Mesenchymal stem cell (in vitro differentiated cells and primary cell): ENCODE measurements around the gene PGA5.

ENCODE experiments used
- DNase-seq: peaks from one replicate; pipeline ENCODE4 v3.0.0-alpha.2; 2013
- H2AFZ ChIP-seq: one replicate; pipeline ENCODE4 v1.6.1; 2013; ENCODE audit warnings: low read depth, mild to moderate bottlenecking, control low read depth, inconsistent platforms, low read length, moderate library complexity
- H2AK5ac ChIP-seq: 2 replicates; pipeline ENCODE4 v1.6.1; 2013; ENCODE audit warnings: low read length, moderate library complexity, mild to moderate bottlenecking, inconsistent platforms; ENCODE audit not compliant: severe bottlenecking
- H2BK120ac ChIP-seq: one replicate; pipeline ENCODE4 v1.6.1; 2013; ENCODE audit warnings: low read depth, mild to moderate bottlenecking, inconsistent platforms, low read length, moderate library complexity
- H2BK12ac ChIP-seq, 2 experiments: one replicate each; pipeline ENCODE4 v1.6.1; 2013; ENCODE audit warnings: inconsistent platforms in 2 of 2, low read length in 2 of 2, mild to moderate bottlenecking in 2 of 2, moderate library complexity in 2 of 2, control low read depth in 1 of 2
- H2BK15ac ChIP-seq: one replicate; pipeline ENCODE4 v1.6.1; 2013; ENCODE audit warnings: mild to moderate bottlenecking, low read depth, inconsistent platforms; ENCODE audit not compliant: poor library complexity, severe bottlenecking
- H2BK5ac ChIP-seq: 2 replicates; pipeline ENCODE4 v1.6.1; 2013; ENCODE audit warnings: low read depth, mild to moderate bottlenecking, low read length, control low read depth, inconsistent platforms; ENCODE audit not compliant: poor library complexity, severe bottlenecking
- H3K14ac ChIP-seq, 2 experiments: one replicate each; pipeline ENCODE4 v1.6.1; 2013; ENCODE audit warnings: inconsistent platforms in 2 of 2, low read length in 2 of 2, control low read depth in 1 of 2, mild to moderate bottlenecking in 1 of 2, moderate library complexity in 1 of 2
- H3K18ac ChIP-seq, 2 experiments: one replicate each; pipeline ENCODE4 v1.6.1; 2013; ENCODE audit warnings: inconsistent platforms in 2 of 2, low read length in 2 of 2, control low read depth in 1 of 2, low read depth in 1 of 2, mild to moderate bottlenecking in 1 of 2
- H3K23ac ChIP-seq, 2 experiments: one replicate each; pipeline ENCODE4 v1.6.1; 2013; ENCODE audit warnings: inconsistent platforms in 2 of 2, low read length in 2 of 2, mild to moderate bottlenecking in 2 of 2, moderate library complexity in 2 of 2, control low read depth in 1 of 2
- H3K27ac ChIP-seq: 2 replicates; pipeline ENCODE4 v1.5.1; 2013; ENCODE audit warnings: mild to moderate bottlenecking, moderate library complexity, low read length, control low read depth, inconsistent platforms; ENCODE audit not compliant: poor library complexity, severe bottlenecking
- H3K27me3 ChIP-seq, 2 experiments: 2 replicates each; pipeline versions ENCODE4 v1.6.1 to v1.7.0; 2013; ENCODE audit warnings: low read length in 2 of 2, mild to moderate bottlenecking in 2 of 2, moderate library complexity in 2 of 2, control low read depth in 1 of 2, inconsistent platforms in 1 of 2; ENCODE audit not compliant: control insufficient read depth in 1 of 2, insufficient read depth in 1 of 2
- H3K36me3 ChIP-seq, 2 experiments: 2 replicates each; pipeline versions ENCODE4 v1.6.1 to v1.7.0; 2013; ENCODE audit warnings: low read length in 2 of 2, control low read depth in 1 of 2, inconsistent platforms in 1 of 2, low read depth in 1 of 2, mild to moderate bottlenecking in 1 of 2; ENCODE audit not compliant: insufficient read depth in 2 of 2, control insufficient read depth in 1 of 2
- H3K4ac ChIP-seq, 2 experiments: one replicate each; pipeline ENCODE4 v1.6.1; 2013; ENCODE audit warnings: inconsistent platforms in 2 of 2, low read length in 2 of 2, mild to moderate bottlenecking in 2 of 2, moderate library complexity in 2 of 2, control low read depth in 1 of 2, low read depth in 1 of 2
- H3K4me1 ChIP-seq: 2 replicates; pipeline ENCODE4 v1.6.1; 2013; ENCODE audit warnings: low read depth, low read length, control low read depth; ENCODE audit not compliant: control insufficient read depth, insufficient read depth
- H3K4me2 ChIP-seq: 2 replicates; pipeline ENCODE4 v1.6.1; 2013; ENCODE audit warnings: low read length, mild to moderate bottlenecking, inconsistent platforms; ENCODE audit not compliant: poor library complexity, severe bottlenecking
- H3K4me3 ChIP-seq, 2 experiments: 2 replicates each; pipeline versions ENCODE4 v1.5.1 to v1.7.0; 2013; ENCODE audit warnings: low read length in 2 of 2, mild to moderate bottlenecking in 2 of 2, control low read depth in 1 of 2, low read depth in 1 of 2; ENCODE audit not compliant: insufficient read depth in 1 of 2
- H3K79me1 ChIP-seq: replicated peaks from 2 replicates; pipeline ENCODE4 v1.6.1; 2013; ENCODE audit warnings: mild to moderate bottlenecking, control low read depth, low read length, inconsistent platforms; ENCODE audit not compliant: poor library complexity, severe bottlenecking
- H3K9ac ChIP-seq: 2 replicates; pipeline ENCODE4 v1.7.0; 2013; ENCODE audit warnings: mild to moderate bottlenecking, low read length, moderate library complexity
- H3K9me3 ChIP-seq: 2 replicates; pipeline ENCODE4 v1.7.0; 2013; ENCODE audit warnings: mild to moderate bottlenecking, low read length; ENCODE audit not compliant: control insufficient read depth
- H4K8ac ChIP-seq: one replicate; pipeline ENCODE4 v1.6.1; 2013; ENCODE audit warnings: inconsistent platforms, mild to moderate bottlenecking, low read length, moderate library complexity
- H4K91ac ChIP-seq: one replicate; pipeline ENCODE4 v1.6.1; 2013; ENCODE audit warnings: mild to moderate bottlenecking, low read length, inconsistent platforms
- WGBS: methylation state at CpG from one replicate; pipeline ENCODE4 v1.1.7; 2013; ENCODE audit warnings: mixed read lengths; 5-methylcytosine and 5-hydroxymethylcytosine counted together

The PGA5 gene

DNA sequence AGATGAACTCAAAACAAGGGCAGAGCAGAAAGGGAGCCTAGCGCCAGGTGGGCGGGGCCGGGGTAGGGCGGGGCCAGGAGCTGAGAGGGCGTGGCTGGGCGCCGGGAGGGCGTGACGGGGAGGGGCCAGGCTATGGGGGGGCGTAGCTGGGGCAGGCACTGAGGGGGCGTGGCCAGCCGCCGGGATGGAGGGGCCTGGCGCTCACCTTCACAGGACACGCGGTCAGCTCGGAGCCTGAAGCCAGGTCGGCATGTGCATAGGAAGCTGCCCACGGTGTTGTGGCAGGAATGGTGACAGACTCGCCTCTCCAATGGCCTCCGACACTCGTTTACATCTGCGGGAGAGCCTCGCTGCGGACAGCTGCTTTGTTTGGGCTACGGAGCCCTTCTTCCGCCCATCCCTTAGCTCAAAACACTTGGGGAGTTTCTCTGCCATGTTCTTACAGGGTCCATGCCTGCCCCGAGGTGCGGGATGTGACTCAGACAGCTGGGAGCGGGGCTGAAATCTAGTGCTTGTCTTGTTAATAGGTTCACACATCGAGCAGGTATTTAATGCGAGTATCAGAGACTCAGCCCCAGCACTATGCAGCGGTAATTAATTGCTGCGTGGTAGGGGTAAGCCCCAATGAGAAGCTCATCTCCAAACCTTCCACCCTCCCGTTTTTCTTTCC is 40.7 kb downstream of the PGA5 start:
- no peak overlapping the region for H3K27ac ChIP-seq
- no peak overlapping the region for H3K18ac ChIP-seq
- H3K27me3 ChIP-seq: no peaks in the 10 kb centered on the region
- no peak overlapping the region for H2AK5ac ChIP-seq
- no peak overlapping the region for H2BK120ac ChIP-seq
- H2BK12ac ChIP-seq: no peak overlapping the region
- H3K9me3 ChIP-seq: no peaks in the 10 kb centered on the region
- H3K4me1 ChIP-seq: peaks cover 4% of the 10 kb centered on the region
- peaks cover 40 to 87% of the 10 kb centered on the region in 2 experiments for H3K36me3 ChIP-seq
- WGBS: 50% methylated on average over 32 of the region's 35 CpGs
- H2AFZ ChIP-seq: peak overlapping the region; percentile 18
- no peak overlapping the region for H2BK5ac ChIP-seq
- no peak overlapping the region for H2BK15ac ChIP-seq
- H4K91ac ChIP-seq: no peak overlapping the region
- no peak overlapping the region for H3K4me2 ChIP-seq
- no peak overlapping the region for H3K14ac ChIP-seq
- peak; percentile 22 for DNase-seq
- no peaks in the 10 kb centered on the region for H3K79me1 ChIP-seq
- no peak overlapping the region for H3K9ac ChIP-seq
- H4K8ac ChIP-seq: no peak overlapping the region
- no peak overlapping the region for H3K23ac ChIP-seq
- no peak overlapping the region for H3K4ac ChIP-seq
- H3K4me3 ChIP-seq: no peak overlapping the region

DNA sequence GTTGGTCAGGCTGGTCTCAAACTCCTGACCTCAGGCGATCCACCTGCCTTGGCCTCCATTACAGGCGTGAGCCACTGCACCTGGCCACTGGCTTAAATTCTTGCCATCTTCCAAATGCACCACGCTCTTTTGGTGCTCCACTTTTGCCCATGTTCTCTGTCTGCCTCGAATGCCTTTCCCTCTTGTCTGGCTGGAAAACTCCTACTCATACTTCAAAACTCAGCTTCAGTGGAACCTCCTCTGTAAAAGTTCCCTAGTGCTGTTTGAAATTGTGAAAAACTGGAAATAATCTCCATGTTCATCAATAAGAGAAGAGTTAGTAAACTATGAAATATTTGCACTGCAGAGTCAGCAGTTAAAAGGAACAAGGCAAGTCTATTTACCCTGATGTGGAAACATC is 42.6 kb downstream of the PGA5 start:
- Histone ChIP-seq H3K18ac (no peak overlapping the region), H3K27ac (no peak overlapping the region), H2BK12ac (no peak overlapping the region)

DNA sequence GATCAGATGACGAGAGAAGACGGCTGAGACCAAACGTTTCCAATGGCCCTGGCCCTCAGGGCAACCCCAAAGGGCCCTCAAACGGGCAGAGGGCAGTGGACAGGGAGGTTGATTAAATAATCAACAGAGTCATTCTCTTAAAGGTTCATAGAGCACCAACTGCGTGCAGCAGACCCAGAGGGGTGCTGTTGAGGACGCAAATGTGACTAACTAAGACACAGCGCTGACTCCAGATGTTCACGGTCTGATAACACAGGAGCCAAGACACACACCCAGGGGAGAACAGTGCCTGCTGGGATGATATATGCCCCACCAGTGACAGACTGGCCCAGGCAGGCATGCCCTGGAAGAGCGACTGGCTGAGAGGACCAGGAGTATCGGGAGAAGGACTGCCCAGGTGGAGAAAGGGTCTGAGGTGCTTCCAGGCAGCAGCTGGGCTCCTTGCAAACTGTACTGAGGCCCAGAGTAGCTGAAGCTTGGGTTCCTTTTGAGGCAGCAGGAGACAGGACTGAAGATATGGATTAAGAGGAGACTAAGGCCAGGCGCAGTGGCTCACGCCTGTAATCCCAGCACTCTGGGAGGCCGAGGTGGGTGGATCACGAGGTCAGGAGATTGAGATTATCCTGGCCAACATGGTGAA is 46.5 kb downstream of the PGA5 start:
- H3K27me3 ChIP-seq: no peaks in the 10 kb centered on the region

More for the DNA sequence above, 42.6 kb downstream of the PGA5 start:
- Histone ChIP-seq H2BK120ac (no peak overlapping the region), H3K9ac (no peak overlapping the region), H2BK5ac (no peak overlapping the region), H3K79me1 (no peaks in the 10 kb centered on the region), H3K4me1 (peaks cover 9% of the 10 kb centered on the region), H2AK5ac (no peak overlapping the region), H3K36me3 (peaks cover 48 to 89% of the 10 kb centered on the region in 2 experiments), H4K8ac (no peak overlapping the region), H2BK15ac (no peak overlapping the region), H3K14ac (no peak overlapping the region), H3K23ac (no peak overlapping the region), H4K91ac (no peak overlapping the region), H3K4me2 (no peak overlapping the region), H3K4me3 (no peak overlapping the region), H3K9me3 (no peaks in the 10 kb centered on the region), H3K4ac (no peak overlapping the region), H3K27me3 (no peaks in the 10 kb centered on the region), H2AFZ (no peak overlapping the region)
- no peak for DNase-seq
- WGBS: 84% methylated on average over 4 of the region's 4 CpGs

GRCh38 chr11:61290905-61291690 is 50.1 kb downstream of the PGA5 start:
- no peak overlapping the region for H3K9ac ChIP-seq
- H4K91ac ChIP-seq: no peak overlapping the region
- no peak for DNase-seq
- H3K9me3 ChIP-seq: no peaks in the 10 kb centered on the region
- H3K4ac ChIP-seq: no peak overlapping the region
- 86% methylated on average over 12 of the region's 12 CpGs for WGBS
- no peak overlapping the region for H2BK15ac ChIP-seq
- H2AFZ ChIP-seq: no peak overlapping the region
- no peak overlapping the region for H3K18ac ChIP-seq
- H3K4me1 ChIP-seq: peaks cover 29% of the 10 kb centered on the region
- no peak overlapping the region for H2BK5ac ChIP-seq
- H2BK120ac ChIP-seq: no peak overlapping the region
- no peak overlapping the region for H3K23ac ChIP-seq
- H2AK5ac ChIP-seq: no peak overlapping the region
- H3K79me1 ChIP-seq: peaks cover 5% of the 10 kb centered on the region
- H3K14ac ChIP-seq: no peak overlapping the region
- no peak overlapping the region for H3K4me3 ChIP-seq
- H3K27me3 ChIP-seq: peaks cover 0 to 6% of the 10 kb centered on the region in 2 experiments
- H4K8ac ChIP-seq: no peak overlapping the region
- H2BK12ac ChIP-seq: no peak overlapping the region
- H3K27ac ChIP-seq: no peak overlapping the region
- H3K36me3 ChIP-seq: peaks cover 23 to 49% of the 10 kb centered on the region in 2 experiments
- no peak overlapping the region for H3K4me2 ChIP-seq

More for the DNA sequence above, 46.5 kb downstream of the PGA5 start:
- DNase-seq: no peak
- no peak overlapping the region for H2BK15ac ChIP-seq
- no peak overlapping the region for H4K91ac ChIP-seq
- no peak overlapping the region for H3K23ac ChIP-seq
- no peak overlapping the region for H3K4me2 ChIP-seq
- no peak overlapping the region for H2BK120ac ChIP-seq
- H3K79me1 ChIP-seq: no peaks in the 10 kb centered on the region
- WGBS: 91% methylated on average over 14 of the region's 14 CpGs
- no peak overlapping the region for H2BK12ac ChIP-seq
- H3K4me1 ChIP-seq: peaks cover 5% of the 10 kb centered on the region
- no peak overlapping the region for H3K18ac ChIP-seq
- H2AFZ ChIP-seq: no peak overlapping the region
- H3K36me3 ChIP-seq: peaks cover 37 to 82% of the 10 kb centered on the region in 2 experiments
- no peak overlapping the region for H3K27ac ChIP-seq
- H3K14ac ChIP-seq: peak overlapping the region in 1 of 2 experiments; percentile 36
- H3K4me3 ChIP-seq: no peak overlapping the region
- H3K4ac ChIP-seq: no peak overlapping the region
- no peak overlapping the region for H2BK5ac ChIP-seq
- no peak overlapping the region for H3K9ac ChIP-seq
- no peak overlapping the region for H4K8ac ChIP-seq
- H3K9me3 ChIP-seq: no peaks in the 10 kb centered on the region
- H2AK5ac ChIP-seq: peak overlapping the region; percentile 68
